HEK293 (cell line): ENCODE results near the gene ANKRD40CL.

Experiments
- CTCF ChIA-PET: fragments of 350-600 bp; formaldehyde crosslinking; extraction: SDS; loops from one replicate; lab custom pipeline; 2021; ENCODE audit warnings: antibody characterized with exemption; lab: Yijun Ruan, JAX
- POLR2A ChIA-PET: fragments of 300-600 bp; formaldehyde crosslinking; extraction: SDS; loops from one replicate; lab custom pipeline; 2020; ENCODE audit warnings: antibody characterized with exemption, inconsistent platforms; lab: Yijun Ruan, JAX
- H3K27ac ChIP-seq: fragments of 200-500 bp; sonication (Bioruptor generic); 2 replicates; pipeline ENCODE4 v1.5.1; 2014; ENCODE audit warnings: low read depth, low read length, control low read depth, inconsistent platforms; ENCODE audit errors: extremely low read depth
- H3K36me3 ChIP-seq, 2 experiments: fragments of 200-500 bp in 1 of 2; sonication (Bioruptor generic) in 1 of 2; 1 replicate in 1 of 2; 2 replicates in 1 of 2; pipeline ENCODE4 v1.5.1; 2014 to 2017; ENCODE audit warnings: inconsistent platforms in 2 of 2, low read length in 2 of 2; ENCODE audit not compliant: control insufficient read depth in 2 of 2, insufficient read depth in 1 of 2
- H3K4me1 ChIP-seq: fragments of 200-500 bp; sonication (Bioruptor generic); 2 replicates; pipeline ENCODE4 v1.5.1; 2014; ENCODE audit warnings: mild to moderate bottlenecking, low read length, inconsistent platforms; ENCODE audit not compliant: control insufficient read depth, insufficient read depth
- H3K4me3 ChIP-seq: 2 replicates; pipeline ENCODE4 v1.5.1; 2011; ENCODE audit warnings: low read depth, mild to moderate bottlenecking, control low read depth, low read length, moderate library complexity
- H3K9me3 ChIP-seq: fragments of 200-500 bp; sonication (Bioruptor generic); 2 replicates; pipeline ENCODE4 v1.5.1; 2014; ENCODE audit warnings: low read depth, low read length, inconsistent platforms; ENCODE audit not compliant: control insufficient read depth, insufficient read depth
- EGR2 ChIP-seq: fragments of 450-650 bp; formaldehyde crosslinking; IDR thresholded peaks from 2 replicates; pipeline ENCODE4 v1.5.1; 2016; ENCODE audit warnings: low read depth, missing biosample characterization, missing genetic modification characterization
- GLI4 ChIP-seq: fragments of 450-650 bp; formaldehyde crosslinking; IDR thresholded peaks from 2 replicates; pipeline ENCODE4 v1.5.1; 2016; ENCODE audit warnings: missing biosample characterization, missing genetic modification characterization
- PRDM1 ChIP-seq: fragments of 450-650 bp; formaldehyde crosslinking; IDR thresholded peaks from 2 replicates; pipeline ENCODE4; 2016; ENCODE audit warnings: missing biosample characterization, missing genetic modification characterization
- PRDM6 ChIP-seq: fragments of 450-650 bp; formaldehyde crosslinking; IDR thresholded peaks from 2 replicates; pipeline ENCODE4 v1.5.1; 2017; ENCODE audit warnings: missing biosample characterization, missing genetic modification characterization
- REST ChIP-seq: fragments of 450-650 bp; formaldehyde crosslinking; IDR thresholded peaks from 2 replicates; pipeline ENCODE4 v1.5.1; 2016; ENCODE audit warnings: missing biosample characterization, missing genetic modification characterization
- ZBTB48 ChIP-seq: fragments of 450-650 bp; formaldehyde crosslinking; IDR thresholded peaks from 2 replicates; pipeline ENCODE4 v1.5.1; 2016; ENCODE audit warnings: missing biosample characterization, missing genetic modification characterization
- ZBTB7A ChIP-seq: fragments of 450-650 bp; formaldehyde crosslinking; IDR thresholded peaks from 2 replicates; pipeline ENCODE4 v1.5.1; 2016; ENCODE audit warnings: low read depth, missing biosample characterization, missing genetic modification characterization
- ZBTB8A ChIP-seq: fragments of 450-650 bp; formaldehyde crosslinking; IDR thresholded peaks from 2 replicates; pipeline ENCODE4 v1.5.1; 2016; ENCODE audit warnings: missing biosample characterization, missing genetic modification characterization
- ZFHX2 ChIP-seq: fragments of 450-650 bp; formaldehyde crosslinking; conservative IDR thresholded peaks from 2 replicates; pipeline ENCODE4 v1.5.1; 2016; ENCODE audit warnings: missing biosample characterization, missing genetic modification characterization
- ZNF10 ChIP-seq: fragments of 450-650 bp; formaldehyde crosslinking; IDR thresholded peaks from 2 replicates; pipeline ENCODE4 v1.5.1; 2017; ENCODE audit warnings: missing biosample characterization, missing genetic modification characterization
- ZNF133 ChIP-seq: fragments of 450-650 bp; formaldehyde crosslinking; IDR thresholded peaks from 2 replicates; pipeline ENCODE4 v1.5.1; 2016; ENCODE audit warnings: missing biosample characterization, missing genetic modification characterization
- ZNF146 ChIP-seq: fragments of 450-650 bp; formaldehyde crosslinking; IDR thresholded peaks from 2 replicates; pipeline ENCODE4 v1.5.1; 2016; ENCODE audit warnings: missing biosample characterization, missing genetic modification characterization
- ZNF157 ChIP-seq: fragments of 450-650 bp; formaldehyde crosslinking; IDR thresholded peaks from 2 replicates; pipeline ENCODE4 v1.5.1; 2016; ENCODE audit warnings: missing biosample characterization, missing genetic modification characterization
- ZNF214 ChIP-seq: fragments of 450-650 bp; formaldehyde crosslinking; IDR thresholded peaks from 2 replicates; pipeline ENCODE4 v1.5.1; 2017; ENCODE audit warnings: missing biosample characterization, mild to moderate bottlenecking, missing genetic modification characterization, borderline replicate concordance
- ZNF221 ChIP-seq: fragments of 450-650 bp; formaldehyde crosslinking; IDR thresholded peaks from 2 replicates; pipeline ENCODE4 v1.5.1; 2017; ENCODE audit warnings: missing biosample characterization, missing genetic modification characterization, borderline replicate concordance
- ZNF23 ChIP-seq: fragments of 450-650 bp; formaldehyde crosslinking; IDR thresholded peaks from 2 replicates; pipeline ENCODE4 v1.5.1; 2016; ENCODE audit warnings: missing biosample characterization, missing genetic modification characterization, borderline replicate concordance
- ZNF324 ChIP-seq: fragments of 450-650 bp; formaldehyde crosslinking; IDR thresholded peaks from 2 replicates; pipeline ENCODE4 v1.5.1; 2016; ENCODE audit warnings: missing biosample characterization, missing genetic modification characterization
- ZNF404 ChIP-seq: fragments of 450-650 bp; formaldehyde crosslinking; IDR thresholded peaks from 2 replicates; pipeline ENCODE4 v1.5.1; 2017; ENCODE audit warnings: missing biosample characterization, missing genetic modification characterization
- ZNF416 ChIP-seq: fragments of 450-650 bp; formaldehyde crosslinking; IDR thresholded peaks from 2 replicates; pipeline ENCODE4 v1.5.1; 2016; ENCODE audit warnings: missing biosample characterization, missing genetic modification characterization
- ZNF48 ChIP-seq: fragments of 450-650 bp; formaldehyde crosslinking; IDR thresholded peaks from 2 replicates; pipeline ENCODE4 v1.5.1; 2016; ENCODE audit warnings: missing biosample characterization, missing genetic modification characterization
- ZNF624 ChIP-seq: fragments of 450-650 bp; formaldehyde crosslinking; IDR thresholded peaks from 2 replicates; pipeline ENCODE4 v1.5.1; 2017; ENCODE audit warnings: missing biosample characterization, missing genetic modification characterization
- ZNF837 ChIP-seq: fragments of 450-650 bp; formaldehyde crosslinking; IDR thresholded peaks from 2 replicates; pipeline ENCODE4 v1.5.1; 2016; ENCODE audit warnings: missing biosample characterization, missing genetic modification characterization
- ZSCAN4 ChIP-seq: fragments of 450-650 bp; formaldehyde crosslinking; IDR thresholded peaks from 2 replicates; pipeline ENCODE4 v1.5.1; 2017; ENCODE audit warnings: missing biosample characterization, missing genetic modification characterization
- ZSCAN5A ChIP-seq: fragments of 450-650 bp; formaldehyde crosslinking; IDR thresholded peaks from 2 replicates; pipeline ENCODE4 v1.5.1; 2016; ENCODE audit warnings: missing biosample characterization, missing genetic modification characterization

ANKRD40CL gene

GRCh38 chr17:50774225-50774803 lies 7.0 kb upstream of the ANKRD40CL start:
- Histone ChIP-seq H3K27ac (no peak overlapping the region), H3K4me3 (no peak overlapping the region), H3K36me3 (no peaks in the 10 kb centered on the region), H3K4me1 (no peaks in the 10 kb centered on the region), H3K9me3 (no peaks in the 10 kb centered on the region)
- CTCF ChIA-PET, result interaction anchor here (0.7 to 1.5 kb wide), 3 partner anchors 9 to 79 kb away, joined by 3 to 13 read pairs (median 4); no protein-coding TSS in a partner anchor
- POLR2A ChIA-PET, result interaction anchor here (0.6 kb wide), 1 partner anchor 26 kb away, joined by 3 read pairs; no protein-coding TSS in a partner anchor
- no peak for TF ChIP-seq ZBTB7A (tag by site-specific recombination)
- TF ChIP-seq ZBTB48 (tag by site-specific recombination), result no peak
- peak; percentile 77 for TF ChIP-seq EGR2 (tag by site-specific recombination)
- TF ChIP-seq ZFHX2, result peak; percentile 61
- TF ChIP-seq ZNF10 (tag by site-specific recombination), result peak; percentile 86; the same call in 1 of the 2 replicates

- no peak overlapping the region for H3K27ac ChIP-seq
- TF ChIP-seq ZNF624 (no peak), ZNF157 (tag by site-specific recombination) (no peak), ZSCAN5A (no peak), ZNF146 (no peak), ZSCAN4 (tag by site-specific recombination) (no peak), PRDM1 (tag by site-specific recombination) (no peak), PRDM6 (no peak), ZNF416 (tag by site-specific recombination) (no peak), ZNF48 (no peak), GLI4 (tag by site-specific recombination) (no peak), REST (tag by site-specific recombination) (no peak), ZNF404 (tag by site-specific recombination) (no peak), ZNF324 (tag by site-specific recombination) (no peak), ZNF23 (tag by site-specific recombination) (no peak), ZBTB8A (tag by site-specific recombination) (no peak), ZNF221 (tag by site-specific recombination) (no peak), ZNF133 (no peak), ZNF214 (tag by site-specific recombination) (no peak), ZNF837 (tag by site-specific recombination) (no peak)
- CTCF ChIA-PET, result interaction anchor here (0.6 to 2.6 kb wide), 2 partner anchors 11 to 24 kb away, joined by 6 to 19 read pairs; no protein-coding TSS in a partner anchor
- H3K4me1 ChIP-seq, result no peaks in the 10 kb centered on the region
- H3K4me3 ChIP-seq, result no peak overlapping the region
- POLR2A ChIA-PET, result no interaction called here
- no peaks in the 10 kb centered on the region for H3K9me3 ChIP-seq
- H3K36me3 ChIP-seq, result no peaks in the 10 kb centered on the region
These were observed 4.9 kb upstream of the ANKRD40CL start for GRCh38 chr17:50771991-50772785.
